CD4-positive, alpha-beta T cell treated with Interleukin-6 at 100 ng/mL for 8 hours (primary cell): ENCODE data around the gene HECTD2.
"Not testable (repeated sequence)": the region's sequence is repeated elsewhere in the genome, so short reads cannot be mapped to it uniquely, and the experiment has no call there.

Experiments
- DNase-seq: peaks from one replicate; pipeline ENCODE4 v3.0.0-alpha.2; 2020; ENCODE audit warnings: mixed read lengths, low spot score

The HECTD2 gene

DNA sequence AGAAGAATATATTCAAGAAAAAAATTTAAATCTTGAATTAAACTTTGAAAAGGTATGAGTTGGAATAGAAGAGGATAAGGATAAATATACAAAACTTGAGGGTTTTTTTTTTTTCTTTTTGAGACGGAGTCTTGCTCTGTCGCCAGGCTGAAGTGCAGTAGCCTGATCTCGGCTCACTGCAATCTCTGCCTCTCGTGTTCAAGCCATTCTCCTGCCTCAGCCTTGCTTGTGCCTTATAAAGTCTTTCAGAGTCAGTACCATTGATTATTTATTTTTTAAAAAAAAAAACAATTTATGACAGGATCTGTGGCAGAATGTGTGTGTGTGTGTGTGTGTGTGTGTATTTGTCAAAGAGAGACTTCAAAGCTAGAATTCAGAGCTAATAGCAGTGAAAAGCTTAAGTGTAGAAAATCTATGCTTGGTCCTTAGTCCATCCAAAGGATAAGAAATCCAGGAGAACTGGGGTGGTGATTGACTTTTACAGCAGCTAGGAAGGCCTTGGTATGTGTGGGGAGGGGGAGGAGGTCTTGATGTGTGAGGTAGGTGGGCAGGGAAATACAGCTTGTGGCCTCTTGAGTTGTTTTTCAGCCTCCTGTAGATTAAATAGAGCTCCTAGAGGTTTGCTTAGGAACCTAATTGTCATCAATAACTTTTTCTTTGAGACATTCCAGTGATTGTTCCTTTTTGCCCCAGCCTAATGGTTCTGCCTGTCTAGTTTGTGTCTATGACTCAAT is 2.4 kb downstream of the HECTD2 start:
- DNase-seq: no peak

DNA sequence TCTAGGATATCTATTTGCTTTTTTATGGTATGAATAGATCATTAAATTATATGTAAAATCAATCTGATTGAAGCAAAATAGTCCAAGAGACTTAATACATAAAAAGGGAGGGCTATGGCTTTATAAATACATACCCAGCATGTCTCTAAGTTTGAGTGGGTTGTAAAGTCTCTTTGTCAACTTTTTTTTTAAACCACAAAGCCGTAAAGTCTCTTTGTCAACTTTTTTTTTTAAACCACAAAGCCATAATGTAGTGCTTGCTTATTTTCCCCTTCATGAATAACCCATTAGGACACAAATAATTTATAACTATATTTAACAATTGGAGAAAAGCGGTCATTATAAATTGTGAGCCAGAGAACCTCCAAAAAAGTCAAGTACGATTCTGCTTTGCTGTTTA is 5.7 kb downstream of the HECTD2 start:
- DNase-seq: no peak

DNA sequence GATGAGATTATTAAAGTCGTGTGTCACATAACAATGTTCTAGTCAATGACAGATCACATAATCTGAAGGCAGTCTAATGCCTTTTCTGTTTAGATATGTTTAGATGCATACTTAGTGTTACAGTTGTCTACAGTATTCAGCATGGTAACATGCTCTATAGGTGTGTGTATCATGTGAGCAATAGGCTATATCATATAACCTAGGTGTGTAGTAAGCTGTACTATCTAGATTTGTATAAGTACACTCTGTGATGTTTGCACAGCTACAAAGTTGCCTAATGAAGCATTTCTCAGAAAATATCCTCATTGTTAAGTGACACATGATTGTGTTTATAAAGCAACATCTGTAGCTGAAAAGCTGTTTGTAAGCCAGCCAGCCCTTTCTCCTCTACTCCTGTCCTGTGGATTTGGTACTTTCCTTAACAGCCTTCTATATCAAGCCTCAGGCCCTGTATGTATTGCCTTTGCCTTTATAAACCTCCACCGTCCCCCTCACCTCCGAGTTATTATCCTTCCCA is 6.3 kb downstream of the HECTD2 start:
- DNase-seq: no peak

DNA sequence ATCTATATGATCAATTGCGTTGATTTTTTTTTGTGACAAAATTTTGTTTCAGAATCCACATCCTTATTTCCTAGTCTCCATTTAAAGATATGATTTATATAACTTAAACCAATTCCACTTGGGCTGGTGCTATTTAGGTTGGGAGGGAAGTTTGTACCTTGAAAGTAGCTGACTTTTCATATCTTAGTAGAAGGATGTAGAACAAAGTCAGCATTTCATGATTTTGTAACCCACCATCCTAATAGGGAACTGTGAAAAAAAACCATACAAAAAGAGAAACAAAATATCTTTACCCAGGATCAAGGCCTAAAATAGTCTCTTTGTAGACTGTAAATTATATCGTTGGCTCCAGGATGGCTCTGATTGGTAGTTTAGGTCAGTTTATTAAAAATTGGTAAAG is 8.3 kb downstream of the HECTD2 start:
- no peak for DNase-seq

GRCh38 chr10:91420868-91421267 is 10.7 kb downstream of the HECTD2 start:
- DNase-seq: no peak

- no peak for DNase-seq
These were observed 12.8 kb downstream of the HECTD2 start for GRCh38 chr10:91422915-91423314.

DNA sequence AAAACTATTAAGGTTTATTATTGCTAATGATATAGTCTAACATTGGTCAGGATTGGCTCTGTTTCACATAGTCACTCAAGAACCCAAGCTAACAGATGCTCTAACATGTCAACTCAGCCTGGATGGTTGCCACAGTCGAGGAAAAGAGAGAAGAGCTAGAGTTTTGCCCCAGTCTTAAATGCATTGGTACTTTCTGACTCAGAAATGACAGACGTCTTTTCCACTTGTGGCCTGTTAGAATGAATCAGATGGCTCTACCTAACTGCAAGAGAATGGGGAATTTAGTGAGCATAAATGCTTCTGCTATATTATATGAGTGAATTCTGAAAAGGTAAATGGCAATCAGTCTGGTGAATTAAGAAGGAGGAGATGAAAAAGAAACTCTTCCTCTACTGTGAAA is 13.9 kb downstream of the HECTD2 start:
- no peak for DNase-seq

- DNase-seq: no peak
These were observed 22.0 kb downstream of the HECTD2 start for GRCh38 chr10:91432175-91432574.

DNA sequence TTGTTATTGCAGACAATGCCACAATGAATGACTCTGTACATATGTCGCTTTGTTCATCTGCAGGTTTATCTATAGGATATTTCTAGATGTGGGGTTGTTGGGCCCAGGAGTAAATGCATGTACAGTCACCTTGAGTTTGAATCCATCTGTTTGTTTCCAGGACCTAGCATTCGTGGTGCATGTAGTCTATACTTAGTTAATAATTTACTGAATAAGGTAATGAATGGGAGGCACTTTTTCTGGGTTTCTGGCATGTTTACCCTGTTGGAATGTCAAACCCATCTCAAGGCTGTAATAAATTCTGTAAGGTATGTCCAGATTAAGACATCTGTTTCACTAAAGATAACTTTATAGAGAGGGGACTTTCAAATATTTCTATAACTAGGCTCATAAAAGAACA is 23.5 kb downstream of the HECTD2 start:
- no peak for DNase-seq

GRCh38 chr10:91434041-91434440 is 23.9 kb downstream of the HECTD2 start:
- DNase-seq: no peak

DNA sequence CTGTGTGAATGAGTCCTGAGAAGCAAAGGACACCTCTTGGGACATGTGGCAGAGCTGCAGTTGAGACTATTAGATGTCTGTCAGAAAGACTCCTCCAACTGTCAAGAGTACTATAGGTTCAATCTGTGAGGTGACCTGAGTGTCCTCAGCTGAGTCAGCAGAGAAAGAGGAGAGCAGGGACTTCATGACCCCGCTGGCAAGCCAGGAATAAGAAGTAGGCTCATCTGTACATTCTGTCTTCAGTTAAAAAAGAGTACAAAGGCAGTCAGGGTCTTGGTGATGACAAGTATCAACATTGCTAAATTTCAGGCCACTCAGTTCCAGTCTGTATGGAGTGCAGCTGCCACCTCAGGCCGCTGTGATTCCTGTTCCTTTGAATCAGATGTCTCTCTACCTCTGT is 25.1 kb downstream of the HECTD2 start:
- no peak for DNase-seq

DNA sequence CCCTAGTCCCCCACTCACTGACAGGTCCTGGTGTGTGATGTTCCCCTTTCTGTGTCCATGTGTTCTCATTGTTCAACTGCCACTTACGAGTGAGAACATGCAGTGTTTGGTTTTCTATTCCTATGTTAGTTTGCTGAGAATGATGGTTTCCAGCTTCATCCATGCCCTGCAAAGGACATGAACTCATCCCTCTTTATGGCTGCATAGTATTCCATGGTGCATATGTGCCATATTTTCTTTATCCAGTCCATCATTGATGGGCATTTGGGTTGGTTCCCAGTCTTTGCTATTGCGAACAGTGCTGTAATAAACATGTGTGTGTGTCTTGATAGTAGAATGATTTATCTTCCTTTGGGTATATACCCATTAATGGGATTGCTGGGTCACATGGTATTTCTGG is 28.1 kb downstream of the HECTD2 start:
- not testable (repeated sequence) for DNase-seq

DNA sequence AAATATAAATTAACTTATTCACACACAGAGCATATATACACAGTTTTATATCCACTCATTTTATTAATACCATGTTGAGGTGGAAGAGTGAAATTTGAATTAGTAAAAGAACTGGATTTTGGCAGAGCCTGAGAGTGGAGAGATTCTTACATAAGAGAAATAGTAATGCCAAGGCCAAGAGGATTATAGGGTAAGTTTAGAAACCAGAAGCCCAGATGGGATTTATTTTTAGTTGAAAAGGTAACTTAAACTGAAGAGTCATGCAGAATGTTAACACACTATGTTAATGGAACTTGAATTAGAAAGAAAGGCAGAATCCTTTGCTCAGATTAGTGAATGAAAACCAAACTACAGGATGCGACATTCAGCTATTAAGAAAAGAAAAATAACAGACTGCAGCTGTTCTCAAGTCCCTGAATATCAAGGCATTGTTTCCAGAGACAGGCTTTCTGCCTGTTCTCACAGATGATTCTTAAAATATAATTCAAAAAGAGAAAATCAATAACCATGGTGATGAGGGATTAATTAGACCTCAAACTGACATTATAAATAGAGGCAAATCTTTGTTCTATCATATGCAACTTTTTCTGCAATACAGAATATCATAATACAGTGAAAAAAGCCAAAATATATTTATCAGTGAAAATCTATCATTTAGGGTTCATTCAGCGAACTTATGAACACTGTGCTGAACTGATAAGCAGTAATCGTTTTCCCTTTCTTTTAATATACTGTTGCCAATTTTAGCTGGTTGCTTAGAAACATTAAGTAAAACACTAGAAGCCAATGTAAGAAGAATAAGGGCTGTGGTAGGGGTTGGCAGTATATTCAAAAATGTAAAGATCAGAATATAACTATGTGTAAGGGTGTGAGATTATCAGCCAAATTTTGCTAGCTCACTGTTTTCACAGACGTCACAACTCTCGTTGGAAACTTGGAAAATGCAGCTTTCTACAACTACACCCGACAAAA is 34.4 kb downstream of the HECTD2 start:
- no peak for DNase-seq

DNA sequence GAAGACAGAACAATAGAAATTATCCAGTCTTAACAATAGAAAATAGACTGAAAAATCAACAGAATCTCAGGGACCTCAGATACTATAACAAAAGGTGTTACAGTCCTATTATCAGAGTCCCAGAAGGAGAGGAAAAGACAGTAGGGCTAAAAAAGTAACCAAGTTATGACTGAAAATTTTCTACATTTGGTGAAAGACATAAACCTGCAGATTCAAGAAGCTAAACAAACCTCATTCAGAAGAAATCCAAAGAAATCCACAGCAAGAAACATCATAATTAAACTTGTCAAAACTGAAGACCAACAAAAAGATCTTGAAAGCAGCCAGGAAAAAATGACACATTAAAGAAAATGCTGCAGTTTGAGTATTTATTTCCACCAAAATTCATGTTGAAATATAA is 41.9 kb downstream of the HECTD2 start:
- DNase-seq: no peak

DNA sequence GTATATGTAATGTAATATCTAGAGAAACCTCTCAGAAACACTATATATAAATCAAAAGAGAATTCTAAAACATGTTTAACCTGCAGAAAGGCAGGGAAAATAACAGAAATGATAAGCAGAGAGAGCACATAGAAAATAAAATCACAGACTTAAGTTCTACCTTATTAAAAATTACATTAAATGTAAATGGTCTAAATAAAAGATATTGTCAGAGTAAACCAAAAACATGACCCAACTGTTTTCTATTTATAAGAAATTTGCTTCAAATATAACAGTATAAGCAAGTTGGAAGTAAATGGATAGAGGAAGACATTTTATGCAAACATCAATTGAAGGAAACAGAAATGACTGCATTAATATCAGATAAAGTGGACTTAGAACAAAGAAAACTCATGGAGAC is 43.4 kb downstream of the HECTD2 start:
- DNase-seq: no peak

- not testable (repeated sequence) for DNase-seq
These were observed 45.0 kb downstream of the HECTD2 start for GRCh38 chr10:91455135-91455534.

GRCh38 chr10:91460681-91461080 is 50.5 kb downstream of the HECTD2 start:
- DNase-seq: no peak

DNA sequence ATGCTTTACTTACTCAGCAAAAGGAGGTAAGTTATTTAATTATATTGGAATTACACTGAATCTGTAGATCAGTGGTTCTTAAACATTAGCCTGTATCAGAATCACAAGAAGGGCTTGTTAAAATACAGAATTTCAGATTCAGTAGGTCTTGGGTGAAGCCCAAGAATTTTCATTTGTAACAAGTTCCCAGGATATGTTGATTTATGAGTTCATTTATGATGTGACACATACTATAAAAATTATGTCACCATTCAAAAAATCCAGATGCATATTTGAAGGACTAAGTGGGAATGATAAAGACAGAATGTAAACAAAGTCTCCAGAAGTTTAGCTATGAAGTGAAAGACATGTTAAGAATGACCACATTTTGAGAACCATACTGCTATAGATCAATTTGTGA is 52.3 kb downstream of the HECTD2 start:
- no peak for DNase-seq

- DNase-seq: no peak
These were observed 54.4 kb downstream of the HECTD2 start for GRCh38 chr10:91464500-91464899.

- DNase-seq: no peak
These were observed 55.1 kb downstream of the HECTD2 start for GRCh38 chr10:91465261-91465660.

GRCh38 chr10:91467114-91467513 is 57.0 kb downstream of the HECTD2 start:
- DNase-seq: no peak

DNA sequence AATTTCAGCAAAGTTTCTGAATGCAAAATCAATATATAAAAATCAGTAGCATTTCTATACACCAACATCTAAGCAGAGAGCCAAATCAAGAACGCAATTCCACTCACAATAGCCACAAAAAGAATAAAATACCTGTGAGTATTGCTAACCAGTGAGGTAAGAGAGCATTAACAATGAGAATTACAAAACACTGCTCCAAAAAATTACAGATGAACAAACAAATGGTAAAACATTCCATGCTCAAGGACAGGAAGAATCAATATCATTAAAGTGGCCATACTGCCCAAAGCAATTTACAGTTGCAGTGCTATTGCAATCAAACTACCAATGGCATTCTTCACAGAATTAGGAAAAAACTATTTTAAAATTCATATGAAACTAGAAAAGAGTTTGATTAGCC is 61.5 kb downstream of the HECTD2 start:
- DNase-seq: no peak

DNA sequence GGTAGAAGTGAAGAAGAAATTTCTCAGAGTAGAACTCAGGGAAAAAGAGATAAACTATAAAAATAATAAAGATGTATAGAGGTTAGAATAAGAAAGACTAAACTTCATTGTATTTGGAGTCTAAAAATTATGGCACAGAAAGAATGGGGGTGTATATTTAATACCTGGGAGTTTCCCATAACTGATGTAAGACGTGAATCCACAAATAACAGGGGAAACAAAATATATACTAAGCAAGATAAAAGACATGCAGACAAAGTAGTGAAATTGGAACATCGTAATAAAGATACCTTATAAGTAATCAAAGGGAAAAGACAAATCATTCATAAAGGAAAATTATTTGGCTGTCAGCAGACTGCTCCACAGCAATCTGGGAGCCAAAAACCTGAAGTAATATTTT is 62.8 kb downstream of the HECTD2 start:
- DNase-seq: no peak
